ENCODE data around the gene FBN3.
"Not testable (repeated sequence)": the region's sequence is repeated elsewhere in the genome, so short reads cannot be mapped to it uniquely, and the experiment has no call there.

FBN3 gene

GRCh38 chr19:8115805-8116396 is 33.5 kb downstream of the FBN3 start:
- no peak for DNase-seq

- DNase-seq: no peak
Observed at GRCh38 chr19:8113017-8113416, 36.4 kb downstream of the FBN3 start.

DNA sequence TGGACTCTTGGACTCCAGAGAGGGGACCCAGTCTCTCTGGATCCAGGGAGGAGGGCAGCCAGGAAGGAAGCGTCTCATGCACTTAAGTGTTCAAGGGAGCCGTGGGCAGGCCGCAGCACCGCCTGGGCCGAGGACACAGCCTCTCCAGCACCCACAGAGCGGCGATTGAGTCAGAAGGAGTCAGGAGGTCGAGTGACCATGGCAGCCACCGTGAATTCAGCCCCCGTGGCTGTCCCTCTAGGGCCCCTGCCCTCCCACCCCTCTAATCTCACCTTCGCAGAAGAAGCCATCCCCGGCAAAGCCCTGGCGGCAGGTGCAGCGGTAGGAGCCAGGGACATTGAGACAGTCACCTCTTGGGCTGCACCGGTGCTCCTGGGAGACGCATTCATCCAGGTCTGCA is 38.0 kb downstream of the FBN3 start:
- no peak for DNase-seq

- DNase-seq: no peak
Observed at GRCh38 chr19:8110931-8111330, 38.5 kb downstream of the FBN3 start.

DNA sequence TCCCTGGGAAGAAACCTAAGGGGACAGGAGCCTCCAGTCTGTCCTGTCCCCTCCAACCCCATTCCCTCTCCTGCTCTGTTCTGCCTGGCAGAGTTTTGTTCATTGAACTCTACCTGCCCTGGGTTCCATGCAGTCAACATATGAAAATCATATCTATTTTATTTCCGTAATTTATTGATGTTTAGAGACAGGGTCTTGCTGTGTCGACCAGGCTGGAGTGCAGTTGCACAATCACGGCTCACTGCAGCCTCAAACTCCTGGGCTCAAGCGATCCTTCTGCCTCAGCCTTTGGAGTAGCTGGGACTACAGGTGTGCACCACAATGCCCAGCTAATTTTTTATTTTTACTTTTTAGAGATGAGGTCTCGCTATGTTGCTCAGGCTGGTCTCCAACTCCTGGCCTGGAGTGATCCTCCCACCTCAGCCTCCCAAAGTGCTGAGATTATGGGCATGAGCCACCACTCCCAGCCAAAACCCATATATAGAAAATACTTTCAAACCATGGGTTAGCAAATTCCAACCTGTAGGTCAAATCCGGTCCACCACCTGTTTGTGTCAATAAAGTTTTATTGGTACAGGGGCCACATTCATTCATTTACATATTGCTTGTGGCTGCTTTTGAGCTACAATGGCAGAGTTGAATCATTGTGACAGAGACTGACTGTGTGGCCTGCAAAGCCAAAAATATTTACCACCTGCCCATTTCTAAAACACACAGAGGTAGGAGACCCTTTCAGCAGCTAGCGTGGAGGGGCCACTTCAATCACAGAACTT is 39.3 kb downstream of the FBN3 start:
- no peak for DNase-seq

GRCh38 chr19:8109455-8109854 is 39.9 kb downstream of the FBN3 start:
- no peak for DNase-seq

DNA sequence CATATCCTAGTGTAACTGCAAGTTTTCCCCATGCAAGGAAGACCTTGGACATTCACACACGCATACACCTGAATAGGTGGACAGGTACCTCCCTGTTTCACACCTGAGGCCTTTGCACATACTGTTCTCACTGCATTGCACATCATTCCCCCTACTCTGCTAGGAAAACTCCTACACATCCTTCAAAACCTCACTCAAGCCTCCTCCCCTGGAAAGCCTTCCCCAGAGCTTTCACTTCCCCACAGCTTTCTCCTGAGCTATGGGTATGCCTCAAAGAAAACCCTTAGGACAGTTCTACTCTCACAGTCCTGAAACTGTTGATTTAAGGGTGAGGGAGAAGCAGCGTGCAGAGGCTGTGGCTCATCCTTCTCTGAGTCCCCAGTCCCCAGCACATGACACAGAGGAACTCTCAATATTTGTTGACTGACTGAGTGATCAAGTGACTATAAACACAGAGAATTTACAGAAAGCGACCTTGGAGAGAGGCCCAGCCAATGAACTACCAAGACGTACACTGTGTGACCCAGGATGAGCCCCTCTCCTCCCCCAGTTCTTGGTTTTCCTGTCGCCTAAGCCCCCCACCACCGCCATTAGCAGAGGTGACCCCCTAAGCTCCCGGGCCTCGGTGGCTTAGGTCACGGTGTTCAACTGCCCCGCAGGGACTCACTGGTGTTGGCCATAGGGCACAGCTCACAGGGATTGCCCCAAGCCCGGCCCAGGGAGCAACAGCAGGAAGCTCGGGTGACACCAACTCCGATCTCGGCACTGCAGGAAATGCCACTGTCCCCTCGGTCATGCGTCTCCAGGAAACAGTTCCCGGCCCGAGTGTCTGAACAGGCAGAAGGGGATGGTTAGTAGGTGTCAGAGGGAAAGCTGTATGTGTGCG is 40.6 kb downstream of the FBN3 start:
- DNase-seq: no peak

DNA sequence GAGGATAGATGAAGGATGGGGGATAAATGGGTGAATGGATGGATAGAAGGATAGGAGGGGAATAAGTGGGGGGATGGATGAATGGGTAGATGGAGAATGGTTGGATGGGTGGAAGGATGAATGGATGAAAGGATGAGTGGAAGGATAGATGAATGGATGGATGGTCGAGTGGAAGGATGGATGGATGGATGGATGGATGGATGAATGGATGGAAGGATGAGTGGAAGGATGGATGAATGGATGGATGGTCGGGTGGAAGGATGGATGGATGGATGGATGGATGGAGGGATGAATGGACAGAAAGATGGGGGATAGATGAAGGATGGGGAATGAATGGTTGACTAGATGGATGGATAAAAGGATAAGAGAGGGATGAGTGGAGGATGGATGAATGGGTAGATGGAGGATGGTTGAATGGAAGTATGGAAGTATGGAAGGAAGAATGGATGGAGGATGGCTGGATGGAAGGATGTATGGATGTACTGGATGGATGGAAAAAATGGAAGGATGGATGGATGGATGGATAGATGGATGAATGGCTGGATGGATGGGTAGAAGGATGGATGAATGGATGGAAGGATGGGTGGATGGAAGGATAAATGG is 42.0 kb downstream of the FBN3 start:
- DNase-seq: no peak

DNA sequence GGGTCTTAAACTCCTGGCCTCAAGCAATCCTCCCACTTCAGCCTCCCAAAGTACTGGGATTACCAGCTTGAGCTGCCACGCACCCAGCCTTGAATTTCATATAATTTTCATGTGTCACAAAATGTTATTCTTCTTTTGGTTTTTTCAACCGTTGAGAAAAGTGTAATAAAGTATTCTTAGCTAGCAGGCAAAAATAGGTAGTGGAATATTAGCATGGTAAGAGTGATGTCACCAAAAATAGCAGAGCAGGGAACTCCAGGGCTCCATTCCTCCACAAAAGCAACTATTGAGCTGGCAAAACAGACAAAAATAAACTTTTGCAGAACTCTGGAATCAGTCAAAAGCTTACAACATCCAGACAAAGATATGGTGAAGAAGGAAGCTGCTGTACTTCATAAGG is 43.9 kb downstream of the FBN3 start:
- DNase-seq: no peak

GRCh38 chr19:8101910-8102309 is 47.5 kb downstream of the FBN3 start:
- DNase-seq: not testable (repeated sequence)

GRCh38 chr19:8101311-8101710 is 48.1 kb downstream of the FBN3 start:
- DNase-seq: no peak

- DNase-seq: no peak
Observed at GRCh38 chr19:8097681-8098567, 51.5 kb downstream of the FBN3 start.

DNA sequence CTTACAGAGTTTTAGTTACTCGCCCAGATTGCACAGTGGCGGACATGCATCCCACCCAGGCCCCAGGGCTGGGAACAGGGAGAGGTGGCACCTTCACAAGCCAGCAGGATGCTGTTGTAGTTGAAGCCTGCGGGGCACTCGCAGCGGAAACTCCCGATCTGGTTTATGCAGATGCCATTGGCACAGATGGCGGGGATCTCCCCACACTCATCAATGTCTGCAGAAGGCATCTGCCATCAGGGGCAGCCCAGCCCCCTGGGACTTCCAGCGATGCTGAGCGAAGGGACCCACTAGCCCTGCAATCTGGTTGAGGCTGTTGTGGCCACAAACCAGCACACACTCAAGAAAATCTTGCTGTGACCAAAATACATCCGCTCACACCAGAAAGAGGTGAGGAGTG is 52.2 kb downstream of the FBN3 start:
- no peak for DNase-seq

- DNase-seq: no peak
Observed at GRCh38 chr19:8096071-8096470, 53.3 kb downstream of the FBN3 start.

GRCh38 chr19:8095354-8095886 is 54.0 kb downstream of the FBN3 start:
- no peak for DNase-seq

- DNase-seq: no peak
Observed at GRCh38 chr19:8094336-8094735, 55.1 kb downstream of the FBN3 start.

DNA sequence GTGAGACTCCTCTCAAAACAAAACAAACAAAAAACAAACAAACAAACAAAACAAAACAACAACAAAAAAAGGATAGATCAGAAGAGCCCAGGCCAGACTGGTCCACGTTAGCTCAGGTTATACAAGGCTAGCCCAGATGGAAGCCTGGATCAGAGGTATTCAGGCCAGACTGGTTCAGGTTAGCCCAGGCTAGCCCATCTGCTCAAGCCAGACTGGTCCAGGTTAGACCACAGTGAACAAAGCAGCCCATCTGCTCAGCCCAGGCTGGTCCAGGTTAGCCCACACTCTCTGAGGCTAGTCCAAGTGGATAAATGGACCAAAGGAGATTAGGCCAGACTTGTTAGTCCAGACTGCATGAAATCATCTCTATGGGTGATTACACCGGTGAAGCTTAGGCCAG is 55.7 kb downstream of the FBN3 start:
- no peak for DNase-seq

GRCh38 chr19:8090950-8091349 is 58.4 kb downstream of the FBN3 start:
- no peak for DNase-seq

GRCh38 chr19:8089664-8090601 is 59.5 kb downstream of the FBN3 start:
- DNase-seq: no peak

DNA sequence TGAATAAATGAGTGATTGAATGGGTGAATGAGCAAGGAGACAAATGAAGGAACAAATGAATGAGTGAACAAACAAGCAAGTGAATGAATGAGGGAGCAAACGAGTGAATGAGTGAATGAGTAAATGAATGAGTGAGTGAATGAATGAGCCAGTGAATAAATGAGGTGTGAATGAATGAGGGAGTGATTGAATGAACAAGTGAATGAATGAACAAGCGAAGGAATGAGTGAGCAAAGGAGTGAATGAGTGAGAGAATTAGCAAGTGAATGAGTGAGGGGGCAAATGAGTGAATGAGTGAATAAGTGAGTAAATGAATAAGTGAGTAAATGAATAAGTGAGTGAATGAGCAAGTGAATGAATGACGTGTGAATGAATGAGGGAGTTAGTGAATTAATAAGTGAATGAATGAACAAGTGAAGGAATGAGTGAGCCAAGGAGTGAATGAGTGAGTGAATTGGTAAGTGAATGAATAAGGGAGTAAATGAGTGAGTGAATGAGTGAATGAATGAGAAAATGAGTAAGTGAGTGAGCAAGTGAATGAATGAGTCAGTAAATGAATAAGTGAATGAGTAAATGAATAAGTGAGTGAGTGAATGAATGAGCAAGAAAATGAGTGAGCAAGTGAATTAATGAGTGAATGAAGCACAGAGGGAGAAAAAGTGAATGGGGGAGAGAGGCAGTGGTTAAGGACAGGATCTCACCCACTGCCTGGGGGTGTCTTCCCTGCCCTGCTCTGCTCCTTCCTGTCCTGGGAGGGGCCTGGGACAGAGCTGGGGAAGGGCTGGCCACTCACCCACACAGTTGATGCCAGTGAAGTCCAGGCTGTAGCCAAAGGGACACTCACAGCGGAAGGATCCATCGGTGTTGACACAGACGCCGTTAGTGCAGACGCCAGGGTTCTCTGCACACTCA is 60.4 kb downstream of the FBN3 start:
- DNase-seq: no peak
